HepG2 (cell line): ENCODE measurements around the gene MACROH2A1. TPM values are rescaled to one million over a fixed set of nuclear protein-coding genes. Genes with fewer than 3 reads are reported as not detected.
A peak's percentile ranks its signal among the peaks of the same experiment; 100 is the strongest.

Experiments
- ATAC-seq: fragments of 200-7000 bp; cut with Tn5 transposase; 3 replicates; pipeline ENCODE4 v1.9.1; 2020; ENCODE audit warnings: mild to moderate bottlenecking, moderate library complexity
- BruUV-seq: library from RNA; stranded (reverse); fragments of 400-500 nt; replicated peaks from 2 replicates; lab custom pipeline; 2021; lab: Mats Ljungman, UMichigan
- CTCF ChIA-PET: fragments of 300-600 bp; formaldehyde crosslinking; extraction: SDS; loops from one replicate; lab custom pipeline; 2021; ENCODE audit warnings: low total read pairs, inconsistent platforms, low intra/inter-chr PET ratio; lab: Yijun Ruan, JAX
- POLR2A ChIA-PET: fragments of 350-600 bp; sonication (Branson Sonifier 250); formaldehyde crosslinking; loops from one replicate; lab custom pipeline; 2020; ENCODE audit warnings: antibody characterized with exemption, inconsistent platforms; lab: Yijun Ruan, JAX
- DNase-seq: peaks from one replicate; pipeline ENCODE4 v3.0.0-alpha.2; 2015; ENCODE audit warnings: low spot score
- FAIRE-seq: peaks from 3 replicates; lab custom pipeline; 2011; peaks lifted over from hg19 to GRCh38; lab: Jason Lieb, UNC
- H2AFZ ChIP-seq: one replicate; pipeline ENCODE4 v1.6.1; 2011; ENCODE audit warnings: low read length, inconsistent platforms
- H3K27ac ChIP-seq: fragments of 300-600 bp; 3 replicates; pipeline ENCODE4 v1.8.0; 2011; ENCODE audit warnings: mixed run types, mild to moderate bottlenecking, mixed read lengths, low read length, inconsistent platforms; ENCODE audit not compliant: insufficient read depth; ENCODE audit errors: extremely low read length
- H3K27me3 ChIP-seq, 2 experiments: fragments of 200-600 bp in 1 of 2; 2 replicates in 1 of 2; 3 replicates in 1 of 2; pipeline versions ENCODE4 v1.6.0 to v1.8.0; 2011; ENCODE audit warnings: low read length in 2 of 2, mild to moderate bottlenecking in 2 of 2, moderate library complexity in 2 of 2, inconsistent platforms in 1 of 2; ENCODE audit not compliant: insufficient read depth in 2 of 2, control insufficient read depth in 1 of 2
- H3K36me3 ChIP-seq, 2 experiments: fragments of 200-600 bp in 1 of 2; replicated peaks in 1 of 2; 2 replicates in 1 of 2; 3 replicates in 1 of 2; pipeline versions ENCODE4 v1.5.1 to v1.8.0; 2011; ENCODE audit warnings: low read length in 2 of 2, inconsistent platforms in 1 of 2; ENCODE audit not compliant: insufficient read depth in 2 of 2, control insufficient read depth in 1 of 2
- H3K4me1 ChIP-seq: 2 replicates; pipeline ENCODE4 v1.5.1; 2012; ENCODE audit warnings: low read length, inconsistent platforms; ENCODE audit not compliant: insufficient read depth
- H3K4me2 ChIP-seq: 2 replicates; pipeline ENCODE4 v1.6.0; 2011; ENCODE audit warnings: low read depth, low read length, inconsistent platforms
- H3K4me3 ChIP-seq, 3 experiments: fragments of 200-600 bp in 1 of 3; sonication (generic), shearing (Covaris generic) in 1 of 3; replicated peaks in 1 of 3; 2 replicates each; pipeline ENCODE4 v1.5.1; 2011 to 2016; ENCODE audit warnings: low read length in 3 of 3, inconsistent platforms in 2 of 3, low read depth in 2 of 3, mild to moderate bottlenecking in 2 of 3, control low read depth in 1 of 3, mixed read lengths in 1 of 3; ENCODE audit not compliant: insufficient read depth in 1 of 3
- H3K79me2 ChIP-seq: one replicate; pipeline ENCODE4 v1.6.1; 2011; ENCODE audit warnings: low read length, inconsistent platforms; ENCODE audit not compliant: insufficient read depth
- H3K9ac ChIP-seq: 2 replicates; pipeline ENCODE4 v1.6.0; 2011; ENCODE audit warnings: mild to moderate bottlenecking, low read depth, low read length, inconsistent platforms; ENCODE audit not compliant: insufficient read depth
- H3K9me3 ChIP-seq: 2 replicates; pipeline ENCODE4 v1.5.1; 2012; ENCODE audit warnings: mild to moderate bottlenecking, low read length
- H4K20me1 ChIP-seq: 2 replicates; pipeline ENCODE4 v1.6.0; 2011; ENCODE audit warnings: inconsistent platforms, mild to moderate bottlenecking, low read length, moderate library complexity; ENCODE audit not compliant: insufficient read depth
- CENPBD1 ChIP-seq: sonication (generic); formaldehyde crosslinking; IDR thresholded peaks from 2 replicates; pipeline ENCODE4 v1.8.0; 2022; ENCODE audit warnings: missing genetic modification reagents, low read depth, mild to moderate bottlenecking, borderline replicate concordance
- CSRNP2 ChIP-seq: sonication (generic); formaldehyde crosslinking; conservative IDR thresholded peaks from 2 replicates; pipeline ENCODE4 v1.8.0; 2022; ENCODE audit warnings: low read depth, missing genetic modification reagents
- E2F1 ChIP-seq: sonication (generic); formaldehyde crosslinking; IDR thresholded peaks from 2 replicates; pipeline ENCODE4 v1.5.0; 2020; ENCODE audit warnings: missing genetic modification reagents
- MAX ChIP-seq: IDR thresholded peaks from 2 replicates; pipeline ENCODE4 v1.6.1; 2012; ENCODE audit warnings: inconsistent platforms
- MXI1 ChIP-seq: IDR thresholded peaks from 3 replicates; pipeline ENCODE4 v1.6.1; 2012; ENCODE audit warnings: low read depth, low read length, inconsistent platforms, borderline replicate concordance
- POGZ ChIP-seq: sonication (generic); formaldehyde crosslinking; IDR thresholded peaks from 2 replicates; pipeline ENCODE4 v1.4.0; 2020; ENCODE audit warnings: mild to moderate bottlenecking, missing genetic modification reagents
- SAP130 ChIP-seq: IDR thresholded peaks from 2 replicates; pipeline ENCODE4 v1.6.1; 2016; ENCODE audit warnings: low read depth
- TFAP4 ChIP-seq: sonication (generic); IDR thresholded peaks from 2 replicates; pipeline ENCODE4 v1.6.1; 2016; ENCODE audit warnings: low read depth, borderline replicate concordance
- TFDP1 ChIP-seq: IDR thresholded peaks from 2 replicates; pipeline ENCODE4 v1.6.1; 2016; ENCODE audit warnings: missing compliant biosample characterization, missing genetic modification reagents, borderline replicate concordance
- ZNF343 ChIP-seq: sonication (generic); formaldehyde crosslinking; IDR thresholded peaks from 2 replicates; pipeline ENCODE4 v1.4.0; 2020; ENCODE audit warnings: mild to moderate bottlenecking, missing genetic modification reagents
- ZNF687 ChIP-seq: sonication (generic); formaldehyde crosslinking; IDR thresholded peaks from 2 replicates; pipeline ENCODE4 v1.5.1; 2020; ENCODE audit warnings: mild to moderate bottlenecking, missing genetic modification reagents, moderate library complexity
- WGBS: methylation state at CpG from one replicate; pipeline ENCODE4 v1.1.6; 2017; ENCODE audit warnings: low lambda C conversion rate; 5-methylcytosine and 5-hydroxymethylcytosine counted together
- in situ Hi-C: cut with HindIII; loops from 2 replicates; pipeline ENCODE4 v1.10.0; 2017; ENCODE audit warnings: low pct_unique_long_range_greater_than_20kb; ENCODE audit not compliant: extremely low pct_ligation_motif_present
- intact Hi-C: fragments of 100-400 bp; cut with micrococcal nuclease; formaldehyde crosslinking; loops from one replicate; pipeline ENCODE4 v1.10.0; 2022; ENCODE audit not compliant: unreplicated experiment
- polyA plus RNA-seq, 8 experiments: library from polyadenylated mRNA; depleted of rRNA in 3 of 8; stranded (reverse) in 7 of 8; unstranded in 1 of 8; fragments of >200 nt; fragmentation: Illumina TruSeq in 4 of 8; extraction: Trizol in 4 of 8; gene quantifications; 2 replicates each; pipeline versions ENCODE4 v1.2.1 to v1.2.3, GENCODE V29; 2011 to 2016; ENCODE audit warnings: low read depth in 4 of 8, missing spikeins in 1 of 8, mixed read lengths in 1 of 8; ENCODE audit not compliant: insufficient read depth in 1 of 8
- total RNA-seq, 5 experiments: library from RNA; depleted of rRNA; stranded (reverse); fragments of >200 nt; fragmentation: Illumina TruSeq; extraction: Trizol; gene quantifications; 2 replicates each; pipeline ENCODE4 v1.2.3, GENCODE V29; 2016; ENCODE audit warnings: low read depth in 1 of 5

Gene MACROH2A1
- total and polyA plus RNA-seq, 2 of the 13 experiments (the other 11 are each of a cell fraction or from before 2014, with no cell fraction given) = 69.1 to 158 TPM

GRCh38 chr5:135437796-135438560 lies 38.9 kb upstream of the MACROH2A1 start:
- peak; percentile 34 for DNase-seq
- FAIRE-seq = no peak
- H3K27me3 ChIP-seq = peaks cover 3 to 33% of the 10 kb centered on the region in 2 experiments; a peak in 4 of 5 replicates
- ChIA-PET POLR2A (no interaction called here), CTCF (no interaction called here)
- H3K9ac ChIP-seq = no peak overlapping the region
- intact Hi-C loops (loop anchor here (10.0 kb wide), 1 partner anchor 113 kb away; no protein-coding TSS in a partner anchor), in situ Hi-C loops (no loop called here)
- no peak overlapping the region for H2AFZ ChIP-seq
- WGBS = 32% methylated on average over 5 of the region's 13 CpGs
- no peaks in the 10 kb centered on the region for H3K36me3 ChIP-seq
- no peaks in the 10 kb centered on the region for H4K20me1 ChIP-seq
- H3K4me3 ChIP-seq = no peak overlapping the region
- H3K4me1 ChIP-seq = peaks cover 51% of the 10 kb centered on the region
- peak overlapping the region; percentile 26; the same call in 1 of the 2 replicates for H3K4me2 ChIP-seq
- no TSS peak for BruUV-seq
- H3K79me2 ChIP-seq = no peaks in the 10 kb centered on the region
- no peaks in the 10 kb centered on the region for H3K9me3 ChIP-seq
- H3K27ac ChIP-seq = no peak overlapping the region
- peak; percentile 32 for ATAC-seq
- peak; percentile 21; the same call in 1 of the 2 replicates for TF ChIP-seq TFAP4
- no peak for TF ChIP-seq POGZ
- no peak for TF ChIP-seq ZNF343
- peak; percentile 46; the same call in 1 of the 3 replicates for TF ChIP-seq MXI1
- TF ChIP-seq ZNF687 (CRISPR knock-in tag) = 0 out of 2 replicates have a peak, but pooled peaks have one; percentile 23
- peak; percentile 73 for TF ChIP-seq MAX
- no peak for TF ChIP-seq E2F1 (CRISPR knock-in tag)
- TF ChIP-seq TFDP1 (CRISPR knock-in tag) = no peak
- TF ChIP-seq CSRNP2 = no peak
- peak; percentile 40 for TF ChIP-seq SAP130 (CRISPR knock-in tag)
- no peak for TF ChIP-seq CENPBD1 (CRISPR knock-in tag)
